Dedifferentiated amniotic fluid mesenchymal stem cell (primary cell): ENCODE measurements around the gene CACNA1I.

Experiments used
- DNase-seq: peaks from one replicate; pipeline ENCODE4 v3.0.0-alpha.2; 2016; ENCODE audit errors: extremely low spot score

CACNA1I gene

DNA sequence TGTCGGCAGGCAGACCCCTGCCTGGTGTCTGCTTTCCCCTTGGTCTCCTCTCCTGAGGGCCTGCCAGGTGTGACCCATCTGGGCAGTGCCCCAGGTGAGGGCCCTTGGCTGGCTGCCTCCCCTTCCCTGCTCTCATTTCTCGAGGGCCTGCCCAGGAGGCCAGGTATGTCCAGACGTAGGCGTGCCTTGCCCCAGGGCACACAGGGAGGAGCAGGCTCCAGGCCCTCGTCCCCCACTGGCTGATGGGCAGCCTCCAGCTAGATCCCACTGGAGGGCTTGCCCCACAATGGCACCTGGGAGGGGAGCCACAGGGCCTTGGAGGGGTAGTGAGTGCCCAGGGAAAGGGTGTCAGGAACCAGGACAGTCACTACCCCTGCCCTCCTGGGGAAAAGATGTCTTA lies 95.9 kb downstream of the CACNA1I start:
- DNase-seq = no peak

DNA sequence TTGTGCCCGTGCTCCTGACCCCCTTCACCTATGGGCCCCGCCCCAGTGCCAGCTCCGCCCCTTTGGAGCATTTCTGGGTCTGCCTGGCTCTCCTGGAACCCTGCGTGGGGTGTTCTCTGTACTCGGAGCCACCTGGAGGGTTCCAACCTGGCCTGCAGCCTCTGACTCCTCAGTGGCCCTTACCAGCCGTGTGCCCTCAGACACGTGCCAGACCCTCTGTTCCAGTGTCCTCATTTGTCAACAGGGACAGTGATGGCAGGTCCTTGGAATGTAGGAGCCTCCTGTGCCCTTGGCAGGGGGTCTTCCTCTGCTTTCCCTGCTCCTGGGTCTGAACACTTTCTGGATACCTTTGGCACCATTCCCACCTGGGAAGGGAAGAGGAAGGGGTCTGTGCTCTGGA lies 96.4 kb downstream of the CACNA1I start:
- DNase-seq = no peak

DNA sequence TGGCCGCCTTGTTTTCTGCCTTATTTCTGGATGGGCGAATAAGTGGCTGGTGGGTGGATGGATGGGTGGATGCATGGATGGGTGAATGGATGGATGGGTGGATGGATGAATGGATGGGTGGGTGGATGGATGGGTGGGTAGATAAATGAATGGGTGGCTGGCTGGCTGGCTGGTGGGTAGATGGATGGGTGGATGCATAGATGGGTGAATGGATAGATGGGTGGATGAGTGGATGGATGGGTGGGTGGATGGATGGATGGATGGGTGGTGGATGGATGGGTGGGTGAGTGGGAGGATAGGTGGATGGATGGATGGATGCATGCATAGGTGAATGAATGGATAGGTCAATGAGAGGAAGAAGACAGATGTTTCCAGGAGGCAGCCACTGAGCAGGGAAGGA lies 98.9 kb downstream of the CACNA1I start:
- no peak for DNase-seq

DNA sequence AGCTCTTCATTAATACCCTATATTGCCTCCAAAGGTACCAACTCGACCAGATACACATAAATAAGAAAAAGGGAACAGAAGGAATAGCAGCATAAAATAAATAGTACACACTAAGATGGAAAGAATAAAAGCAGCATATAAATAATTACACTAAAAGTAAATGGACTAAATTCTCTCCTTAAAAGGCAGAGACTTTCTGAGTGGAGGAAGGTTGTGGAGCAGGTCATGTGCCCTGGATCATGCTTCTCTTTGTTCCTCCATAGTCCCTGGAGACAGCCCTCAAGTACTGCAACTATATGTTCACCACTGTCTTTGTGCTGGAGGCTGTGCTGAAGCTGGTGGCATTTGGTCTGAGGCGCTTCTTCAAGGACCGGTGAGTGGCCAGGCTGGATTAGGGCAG lies 101.4 kb downstream of the CACNA1I start:
- DNase-seq = no peak

DNA sequence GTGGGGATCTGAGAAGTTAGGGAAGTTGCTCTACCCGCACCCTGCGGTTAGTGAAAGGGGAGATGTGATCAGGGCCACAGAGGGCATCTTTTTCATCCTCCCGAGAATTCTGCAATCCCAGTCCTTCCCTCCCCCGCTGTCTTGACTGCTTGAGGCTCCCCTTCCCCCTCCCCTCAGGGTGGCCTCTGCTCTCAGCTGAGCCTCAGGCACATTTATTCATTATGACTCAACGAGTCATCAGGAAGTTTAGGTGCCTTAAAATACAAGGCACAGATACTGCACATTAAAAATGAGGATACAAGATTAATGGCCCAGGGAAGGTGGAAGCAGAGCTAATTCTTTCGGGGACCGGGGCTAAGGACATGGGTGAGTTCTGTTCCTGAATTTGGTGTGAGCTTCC lies 104.0 kb downstream of the CACNA1I start:
- DNase-seq = no peak

DNA sequence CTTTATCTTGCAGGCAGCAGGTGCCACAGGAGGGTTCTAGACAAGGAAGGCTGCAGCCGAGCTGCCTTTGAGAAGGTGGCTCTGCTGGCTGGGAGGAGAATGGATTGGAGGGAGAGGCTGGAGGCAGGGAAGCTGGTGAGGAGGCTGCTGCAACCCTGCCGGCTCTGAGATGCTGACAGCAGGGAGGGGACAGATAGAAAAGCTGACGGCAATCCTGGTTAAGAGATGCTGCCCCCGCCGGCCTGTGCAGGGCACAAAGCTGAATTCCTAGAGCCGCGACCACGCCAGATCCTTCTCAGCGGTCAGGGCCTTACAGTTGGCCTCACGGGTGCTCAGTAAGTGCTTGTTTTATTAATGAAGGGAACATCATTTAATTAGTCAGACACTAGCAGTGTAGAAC lies 105.4 kb downstream of the CACNA1I start:
- no peak for DNase-seq

DNA sequence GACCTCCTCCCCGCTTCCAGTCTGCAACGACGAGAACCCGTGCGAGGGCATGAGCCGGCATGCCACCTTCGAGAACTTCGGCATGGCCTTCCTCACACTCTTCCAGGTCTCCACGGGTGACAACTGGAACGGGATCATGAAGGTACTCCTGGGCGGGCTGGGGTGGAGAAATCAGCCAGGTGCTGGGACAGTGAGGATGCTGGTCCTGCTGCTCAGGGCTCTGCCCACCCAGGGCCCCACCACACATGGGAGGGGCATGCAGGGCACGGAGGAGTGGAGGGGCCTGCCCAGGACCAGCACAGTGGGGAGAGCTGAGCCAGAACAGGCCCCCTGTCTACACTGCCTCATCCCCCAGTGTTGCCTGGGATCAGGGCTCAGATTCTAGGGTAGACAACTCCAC lies 107.4 kb downstream of the CACNA1I start:
- DNase-seq = no peak

DNA sequence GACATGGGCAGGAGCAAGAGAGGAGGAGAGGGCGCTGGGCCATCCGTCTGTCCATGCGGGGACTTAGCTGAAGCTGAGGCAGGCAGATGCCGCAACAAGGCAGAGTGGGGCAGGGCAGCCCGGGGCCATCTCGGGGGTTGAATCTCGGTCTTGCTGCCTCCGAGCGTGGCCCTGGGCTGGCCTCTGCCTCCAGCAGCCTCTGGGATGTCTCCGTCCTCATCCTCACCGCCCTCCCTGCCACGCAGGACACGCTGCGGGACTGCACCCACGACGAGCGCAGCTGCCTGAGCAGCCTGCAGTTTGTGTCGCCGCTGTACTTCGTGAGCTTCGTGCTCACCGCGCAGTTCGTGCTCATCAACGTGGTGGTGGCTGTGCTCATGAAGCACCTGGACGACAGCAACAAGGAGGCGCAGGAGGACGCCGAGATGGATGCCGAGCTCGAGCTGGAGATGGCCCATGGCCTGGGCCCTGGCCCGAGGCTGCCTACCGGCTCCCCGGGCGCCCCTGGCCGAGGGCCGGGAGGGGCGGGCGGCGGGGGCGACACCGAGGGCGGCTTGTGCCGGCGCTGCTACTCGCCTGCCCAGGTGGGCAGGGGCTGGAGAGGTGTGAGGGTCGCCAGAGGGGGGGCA lies 108.4 kb downstream of the CACNA1I start:
- no peak for DNase-seq

DNA sequence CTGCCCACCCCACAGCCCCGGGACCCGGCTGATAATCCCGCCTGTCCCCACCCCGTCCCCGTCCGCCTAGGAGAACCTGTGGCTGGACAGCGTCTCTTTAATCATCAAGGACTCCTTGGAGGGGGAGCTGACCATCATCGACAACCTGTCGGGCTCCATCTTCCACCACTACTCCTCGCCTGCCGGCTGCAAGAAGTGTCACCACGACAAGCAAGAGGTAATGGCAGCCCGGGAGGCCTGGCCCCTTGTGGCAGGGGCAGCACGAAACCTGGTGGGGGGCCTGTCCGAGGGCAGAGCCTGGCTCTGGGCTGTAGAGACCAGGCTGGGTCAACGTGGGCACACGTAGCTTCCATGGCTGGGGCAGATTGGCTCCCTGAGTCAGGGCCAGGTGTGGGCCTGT lies 109.1 kb downstream of the CACNA1I start:
- DNase-seq = no peak

DNA sequence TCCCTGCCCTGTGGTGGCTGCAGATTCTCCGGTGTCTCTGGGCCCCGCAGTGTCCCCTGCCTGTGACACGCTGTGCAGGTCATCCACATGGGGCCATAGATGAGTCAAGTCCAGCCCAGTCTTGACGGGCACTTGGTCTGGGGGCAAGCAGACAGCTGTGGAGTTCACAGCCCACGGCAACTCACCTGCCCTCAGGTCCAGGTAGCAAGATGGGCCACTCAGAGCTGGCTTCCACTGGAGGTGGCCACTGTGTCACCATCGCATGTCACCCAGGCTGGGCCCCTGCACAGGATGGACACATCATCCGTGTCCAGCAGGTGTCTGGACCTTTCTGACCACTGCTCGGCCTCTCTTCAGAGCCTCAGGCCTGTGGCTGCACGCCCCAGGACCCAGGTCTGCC lies 109.9 kb downstream of the CACNA1I start:
- DNase-seq = no peak

DNA sequence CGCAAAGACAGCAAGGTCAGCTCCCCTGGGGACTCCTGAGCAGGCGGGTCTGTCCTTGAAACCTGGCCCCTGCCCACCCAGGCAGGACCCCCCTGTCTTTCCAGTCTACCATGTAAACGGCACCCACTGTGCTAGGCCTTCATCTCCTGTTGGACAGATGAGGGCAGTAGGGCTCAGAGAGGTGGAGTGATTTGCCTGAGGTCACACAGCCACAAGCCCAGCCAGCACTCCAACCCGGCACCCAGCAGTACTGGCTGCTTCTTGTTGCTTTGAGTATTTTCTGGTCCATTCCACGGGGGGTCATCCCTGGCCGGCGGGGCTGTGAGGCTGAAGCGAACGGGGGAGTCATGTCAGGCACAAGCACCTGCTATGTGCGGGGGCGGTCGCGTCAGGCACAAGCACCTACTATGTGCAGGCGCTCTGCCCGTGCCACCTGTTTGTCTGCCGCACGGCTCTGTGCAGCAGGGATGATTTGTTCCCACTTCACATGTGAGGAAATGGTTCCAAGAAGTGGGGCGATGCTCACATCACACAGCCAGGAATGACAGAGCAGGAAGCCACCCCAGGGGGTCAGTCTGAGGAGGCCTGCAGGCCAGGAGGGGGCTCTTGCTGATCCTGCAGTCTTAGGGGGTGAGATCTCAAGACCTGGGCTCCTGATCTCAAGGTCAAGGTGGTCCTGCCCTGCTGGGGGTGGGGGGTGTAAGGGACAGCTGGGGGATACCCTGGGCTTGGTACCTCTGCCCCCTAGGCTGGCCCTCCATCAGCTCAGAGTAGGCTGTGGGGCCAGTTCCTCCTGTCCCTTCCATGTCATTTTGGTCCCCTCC lies 110.7 kb downstream of the CACNA1I start:
- no peak for DNase-seq

DNA sequence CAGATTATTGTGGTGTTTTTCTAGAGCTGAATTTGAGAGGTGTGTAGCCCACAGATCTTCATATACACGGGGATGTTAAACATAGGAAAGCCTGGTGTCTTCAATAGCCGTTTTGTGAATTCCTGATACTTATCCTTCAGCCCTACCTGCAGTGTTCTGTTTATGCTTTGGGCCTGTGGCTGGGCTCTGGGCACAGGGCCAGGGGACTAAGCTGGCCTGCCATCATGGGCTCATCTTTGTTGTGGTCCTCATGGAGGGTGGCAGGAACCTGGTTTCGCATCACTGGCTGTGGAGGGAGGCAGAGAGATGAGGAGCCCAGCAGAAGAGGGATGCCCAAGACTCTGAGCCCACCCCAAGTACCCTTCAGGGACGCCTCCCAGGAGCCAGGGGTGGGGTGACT lies 112.4 kb downstream of the CACNA1I start:
- no peak for DNase-seq

DNA sequence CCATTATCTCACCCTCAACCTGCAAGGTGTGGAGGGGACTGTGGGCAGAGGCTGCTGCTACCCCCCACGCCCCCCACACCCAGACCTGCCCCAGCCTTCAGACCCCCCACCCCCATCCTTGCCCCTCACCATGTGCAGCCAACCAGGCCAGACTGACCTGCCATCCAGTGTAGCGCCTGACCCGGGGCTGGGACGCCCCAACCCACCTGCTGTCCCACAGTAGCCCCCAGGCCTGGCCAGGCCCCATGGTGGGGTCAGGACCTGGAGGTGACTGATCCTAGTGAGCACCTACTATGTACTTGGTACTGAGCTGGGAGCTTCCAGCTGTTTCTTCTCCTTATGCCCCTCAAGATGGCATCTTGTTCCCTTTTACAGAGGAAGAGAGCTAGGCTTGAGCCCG lies 113.1 kb downstream of the CACNA1I start:
- DNase-seq = no peak

DNA sequence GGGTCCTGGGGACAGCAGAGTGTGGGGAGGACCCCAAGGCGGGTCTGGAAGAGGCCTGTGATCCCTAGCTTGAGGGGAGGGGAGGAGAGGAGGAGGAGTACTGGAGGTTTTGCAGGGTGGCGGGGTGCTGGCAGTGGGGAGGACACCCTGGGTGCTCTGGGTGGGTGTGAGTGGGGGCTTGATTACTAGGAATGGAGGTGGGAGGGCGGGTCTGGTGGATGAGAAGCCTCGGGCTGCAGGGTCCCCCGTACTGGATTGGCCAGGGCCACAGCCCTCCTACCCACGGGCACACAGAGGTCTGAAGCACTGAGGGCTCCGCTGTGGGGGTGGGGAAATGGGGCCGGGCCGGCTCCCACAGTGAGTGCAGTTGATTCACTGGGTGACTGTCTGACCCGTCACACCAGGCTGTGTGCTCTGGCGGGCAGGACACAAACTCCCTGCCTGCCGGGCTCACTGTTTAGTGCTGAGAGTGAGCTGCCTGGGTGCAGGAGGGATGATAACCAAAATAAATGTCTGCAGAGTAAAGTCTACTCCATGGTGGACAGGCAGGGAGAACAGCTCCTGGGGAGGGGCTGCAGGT lies 114.2 kb downstream of the CACNA1I start:
- DNase-seq = no peak

DNA sequence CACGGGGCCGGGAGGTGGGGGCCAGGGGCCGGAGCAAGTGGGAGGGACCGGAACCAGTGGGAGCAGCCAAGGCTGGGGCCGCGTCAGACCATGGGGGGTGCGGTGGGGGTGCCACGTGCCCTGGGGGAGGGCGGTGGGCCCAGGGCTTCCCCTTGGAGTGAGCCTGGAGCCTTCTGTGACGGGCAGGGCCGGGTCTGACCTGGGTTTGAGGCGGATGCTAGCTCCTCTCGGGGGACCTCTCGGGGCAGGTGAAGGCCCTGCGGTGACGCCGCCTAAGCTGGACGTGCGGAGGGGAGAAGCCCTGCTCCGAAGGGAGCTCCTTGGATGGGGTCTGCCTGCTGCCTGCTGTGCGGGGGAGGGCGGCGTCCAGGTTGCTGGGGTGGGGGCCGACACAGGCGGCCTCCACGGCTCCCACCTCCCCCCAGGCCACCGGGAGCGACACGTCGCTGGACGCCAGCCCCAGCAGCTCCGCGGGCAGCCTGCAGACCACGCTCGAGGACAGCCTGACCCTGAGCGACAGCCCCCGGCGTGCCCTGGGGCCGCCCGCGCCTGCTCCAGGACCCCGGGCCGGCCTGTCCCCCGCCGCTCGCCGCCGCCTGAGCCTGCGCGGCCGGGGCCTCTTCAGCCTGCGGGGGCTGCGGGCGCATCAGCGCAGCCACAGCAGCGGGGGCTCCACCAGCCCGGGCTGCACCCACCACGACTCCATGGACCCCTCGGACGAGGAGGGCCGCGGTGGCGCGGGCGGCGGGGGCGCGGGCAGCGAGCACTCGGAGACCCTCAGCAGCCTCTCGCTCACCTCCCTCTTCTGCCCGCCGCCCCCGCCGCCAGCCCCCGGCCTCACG lies 115.0 kb downstream of the CACNA1I start:
- no peak for DNase-seq

DNA sequence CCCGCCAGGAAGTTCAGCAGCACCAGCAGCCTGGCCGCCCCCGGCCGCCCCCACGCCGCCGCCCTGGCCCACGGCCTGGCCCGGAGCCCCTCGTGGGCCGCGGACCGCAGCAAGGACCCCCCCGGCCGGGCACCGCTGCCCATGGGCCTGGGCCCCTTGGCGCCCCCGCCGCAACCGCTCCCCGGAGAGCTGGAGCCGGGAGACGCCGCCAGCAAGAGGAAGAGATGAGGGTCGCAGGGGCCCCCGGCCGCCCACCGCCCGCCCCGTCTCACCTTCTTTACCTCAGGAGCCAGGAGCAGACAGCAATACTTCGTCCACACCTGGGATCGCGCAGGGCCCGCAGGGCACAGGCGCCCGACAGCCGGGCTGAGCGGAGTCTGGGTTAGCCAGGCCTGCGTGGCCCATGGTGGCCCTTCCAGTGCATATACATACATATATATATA lies 115.6 kb downstream of the CACNA1I start:
- no peak for DNase-seq

DNA sequence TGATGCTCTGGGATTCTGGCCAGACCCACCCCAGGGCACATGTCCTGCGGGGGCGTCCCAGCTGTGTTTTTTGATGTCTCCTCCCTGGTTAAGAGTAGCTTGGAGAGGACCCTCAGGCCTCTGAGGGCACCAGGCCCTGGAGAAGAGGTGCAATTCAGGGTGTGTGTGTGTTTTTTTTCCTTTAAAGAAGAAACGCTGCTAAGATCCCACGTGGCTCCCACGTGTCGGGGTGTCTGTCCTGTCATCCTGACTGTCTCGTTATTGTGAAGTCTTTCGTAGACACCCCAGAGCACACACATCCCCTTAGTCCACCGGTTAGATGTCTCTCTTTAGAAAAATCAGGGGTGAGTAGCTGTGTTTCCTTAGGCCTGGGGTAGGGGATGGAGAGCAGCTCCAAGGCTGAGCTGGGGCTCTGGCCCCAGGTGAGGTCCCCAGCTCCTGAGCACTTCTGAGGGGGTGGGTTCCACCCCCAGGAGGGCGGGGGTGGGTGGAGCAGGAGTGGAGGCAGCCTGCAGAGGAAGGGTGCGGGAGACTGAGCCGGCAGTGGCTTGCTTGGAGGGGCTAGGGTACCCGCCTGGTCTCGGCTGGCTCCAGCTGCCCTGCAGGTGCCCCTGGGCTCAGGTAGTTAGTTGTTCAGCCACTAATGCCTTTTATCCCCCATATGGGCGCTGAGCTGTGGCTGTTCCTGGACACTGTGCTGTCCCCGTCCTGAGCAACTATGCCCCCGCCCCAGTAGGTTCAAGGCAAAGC lies 116.4 kb downstream of the CACNA1I start:
- DNase-seq = no peak

DNA sequence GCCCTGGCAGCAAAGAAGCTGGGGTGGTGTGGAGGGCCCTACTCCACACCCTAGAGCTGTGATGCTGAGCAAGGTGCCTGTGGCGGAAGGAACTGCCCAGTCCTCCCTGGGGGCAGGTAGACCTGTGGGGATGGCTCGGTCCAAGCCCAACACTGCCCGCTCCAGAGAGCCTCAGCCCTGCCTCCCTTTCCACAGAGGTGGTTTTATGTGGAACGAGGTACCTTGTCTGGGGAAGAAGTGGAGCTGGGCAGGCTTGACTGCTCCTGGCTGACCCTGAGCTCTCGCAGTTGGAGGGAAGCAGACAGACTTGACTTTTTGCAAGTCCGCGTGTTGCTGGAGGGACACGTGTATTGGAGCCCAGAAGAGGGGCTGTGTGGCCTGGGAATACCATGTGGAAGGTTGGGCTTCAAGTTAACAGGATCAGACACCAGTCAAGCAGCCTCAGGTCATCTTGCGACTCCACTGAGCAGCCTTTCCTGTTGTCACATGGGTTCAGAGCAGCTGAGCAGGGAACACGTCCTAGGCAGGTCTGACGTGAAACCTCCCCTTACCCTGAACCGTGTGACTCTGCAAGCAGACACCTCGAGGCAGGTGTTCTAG lies 117.7 kb downstream of the CACNA1I start:
- no peak for DNase-seq

DNA sequence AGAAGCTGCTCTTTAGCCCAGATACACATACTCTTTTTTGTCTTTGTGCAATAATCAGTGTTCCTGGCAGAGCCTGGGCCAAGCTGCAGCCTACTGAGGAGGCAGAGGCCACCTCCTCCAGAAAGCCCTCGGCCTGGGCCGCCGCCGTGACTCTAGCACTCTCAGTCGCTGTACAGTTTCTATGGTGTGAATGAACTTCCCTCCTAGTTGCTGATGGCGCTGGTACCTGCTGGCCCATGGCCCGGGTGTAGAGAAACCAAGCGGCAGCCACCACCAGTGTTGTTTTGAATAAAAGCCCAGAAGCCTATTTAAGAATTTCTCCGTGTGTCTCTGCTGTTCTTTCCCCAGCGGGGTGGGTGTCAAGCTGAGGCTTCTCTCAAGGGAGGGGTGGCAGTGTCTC lies 118.9 kb downstream of the CACNA1I start:
- DNase-seq = no peak

DNA sequence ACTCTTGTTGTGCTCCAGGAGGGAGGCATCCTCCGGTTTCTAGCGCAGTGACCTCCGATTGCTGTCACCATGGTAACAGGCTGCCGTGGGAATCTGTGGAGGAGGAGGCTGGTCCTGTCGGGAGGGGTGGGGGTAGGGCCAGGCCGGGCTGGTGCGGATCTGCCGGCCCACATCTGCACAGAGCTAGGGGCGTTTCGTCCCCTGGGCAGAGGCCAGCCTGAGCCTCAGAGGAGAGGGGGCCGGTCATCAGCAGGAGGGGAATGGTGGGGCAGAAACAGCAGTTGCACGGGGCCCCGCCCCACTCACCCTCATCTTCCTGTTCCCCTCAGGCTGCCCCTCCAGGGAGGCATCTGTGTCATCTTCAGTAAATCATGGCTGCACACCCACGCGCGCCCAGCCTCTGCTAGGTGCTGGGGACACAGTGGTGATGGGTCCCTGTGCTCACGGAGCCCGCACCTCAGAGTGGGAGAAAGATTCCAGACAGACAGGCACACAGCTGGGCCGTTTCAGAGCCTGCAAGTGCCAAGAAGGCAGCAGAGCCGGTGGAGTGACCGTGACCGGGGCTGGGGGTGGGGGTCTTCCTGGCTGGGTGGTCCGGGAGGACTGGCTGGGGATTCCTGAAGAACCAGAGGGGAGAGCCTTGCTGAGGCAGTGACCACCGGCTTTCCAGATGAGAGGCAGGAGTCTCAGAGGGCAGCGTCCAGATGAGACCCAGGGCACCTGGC lies 120.5 kb downstream of the CACNA1I start:
- DNase-seq = no peak
